Fibroblast of lung (primary cell): ENCODE results near the gene NR3C1. TPM values are rescaled to one million over a fixed set of nuclear protein-coding genes. Genes with fewer than 3 reads are reported as not detected.
"Not testable (repeated sequence)": the region's sequence is repeated elsewhere in the genome, so short reads cannot be mapped to it uniquely, and the experiment has no call there.

Source experiments
- DNase-seq, 2 donors: peaks; one replicate each; pipeline versions ENCODE4 v3.0.0 to v3.0.0-alpha.2; 2010; ENCODE audit warnings: low read depth in 2 of 2
- H2AFZ ChIP-seq: 2 replicates; pipeline ENCODE4 v1.5.1; 2012; ENCODE audit warnings: low read length, control low read depth, inconsistent platforms
- H3K27ac ChIP-seq: 2 replicates; pipeline ENCODE4 v1.5.1; 2011; ENCODE audit warnings: low read length, control low read depth; ENCODE audit not compliant: insufficient read depth
- H3K27me3 ChIP-seq: 2 replicates; pipeline ENCODE4 v1.5.1; 2011; ENCODE audit warnings: mild to moderate bottlenecking, low read length; ENCODE audit not compliant: control insufficient read depth, insufficient read depth
- H3K36me3 ChIP-seq: 2 replicates; pipeline ENCODE4 v1.5.1; 2011; ENCODE audit warnings: low read length; ENCODE audit not compliant: control insufficient read depth, insufficient read depth
- H3K4me1 ChIP-seq: 2 replicates; pipeline ENCODE4 v1.5.1; 2011; ENCODE audit warnings: low read length; ENCODE audit not compliant: control insufficient read depth, insufficient read depth; ENCODE audit errors: extremely low read depth
- H3K4me2 ChIP-seq: 2 replicates; pipeline ENCODE4 v1.5.1; 2011; ENCODE audit warnings: low read length, control low read depth; ENCODE audit not compliant: insufficient read depth; ENCODE audit errors: extremely low read depth
- H3K4me3 ChIP-seq, 4 experiments: fragments of 200-600 bp in 1 of 4; sonication (generic) in 1 of 4; replicated peaks in 1 of 4; 2 replicates each; pipeline ENCODE4 v1.5.1; 2011 to 2016; ENCODE audit warnings: low read length in 4 of 4, low read depth in 3 of 4, mild to moderate bottlenecking in 3 of 4, control low read depth in 2 of 4, inconsistent platforms in 1 of 4, mixed read lengths in 1 of 4; ENCODE audit not compliant: insufficient read depth in 1 of 4; ENCODE audit errors: control extremely low read depth in 1 of 4
- H3K79me2 ChIP-seq: 2 replicates; pipeline ENCODE4 v1.5.1; 2012; ENCODE audit warnings: mild to moderate bottlenecking, low read length, inconsistent platforms; ENCODE audit not compliant: control insufficient read depth, insufficient read depth
- H3K9ac ChIP-seq: 2 replicates; pipeline ENCODE4 v1.5.1; 2011; ENCODE audit warnings: mild to moderate bottlenecking, low read length, control low read depth; ENCODE audit not compliant: insufficient read depth
- H3K9me3 ChIP-seq: 2 replicates; pipeline ENCODE4 v1.5.1; 2012; ENCODE audit warnings: low read depth, low read length; ENCODE audit not compliant: control insufficient read depth, insufficient read depth
- H4K20me1 ChIP-seq: 2 replicates; pipeline ENCODE4 v1.5.1; 2011; ENCODE audit warnings: low read length; ENCODE audit not compliant: control insufficient read depth, insufficient read depth; ENCODE audit errors: extremely low read depth
- CTCF ChIP-seq, 2 donors: IDR thresholded peaks in 1 of 2; conservative IDR thresholded peaks in 1 of 2; 1 replicate in 1 of 2; 2 replicates in 1 of 2; pipeline ENCODE4 v1.5.1; 2011 to 2012; ENCODE audit warnings: low read length in 2 of 2, control low read depth in 1 of 2, inconsistent platforms in 1 of 2, low read depth in 1 of 2, mild to moderate bottlenecking in 1 of 2
- EZH2 ChIP-seq: IDR thresholded peaks from 2 replicates; pipeline ENCODE4 v1.5.1; 2012; ENCODE audit warnings: low read length, control low read depth, mild to moderate bottlenecking; ENCODE audit errors: missing control alignments
- polyA plus RNA-seq, 2 donors: library from polyadenylated mRNA; depleted of rRNA in 1 of 2; stranded (reverse) in 1 of 2; unstranded in 1 of 2; fragments of >200 nt; gene quantifications; 2 replicates each; pipeline ENCODE4 v1.2.1, GENCODE V29; 2011 to 2012; ENCODE audit warnings: missing spikeins in 1 of 2
- total RNA-seq: library from RNA; depleted of rRNA; stranded (reverse); fragments of >200 nt; gene quantifications from 2 replicates; pipeline ENCODE4 v1.2.1, GENCODE V29; 2014

NR3C1 gene
- total and polyA plus RNA-seq, 2 donors (not counting 1 experiment from before 2014, with no cell fraction given) = 85.3 to 126 TPM

- no peak overlapping the region for H3K9ac ChIP-seq
- H3K27ac ChIP-seq = no peak overlapping the region
- H3K9me3 ChIP-seq = no peaks in the 10 kb centered on the region
- H4K20me1 ChIP-seq = no peaks in the 10 kb centered on the region
- H3K4me2 ChIP-seq = no peak overlapping the region
- peaks cover 83% of the 10 kb centered on the region for H3K79me2 ChIP-seq
- no peak for TF ChIP-seq EZH2
- TF ChIP-seq CTCF (conservative IDR thresholded peaks at IDR 0.05 in 1 of 2, IDR thresholded peaks at IDR 0.05 in 1 of 2; ENCODE audit: low read depth in 1 of 2, low read length in 2 of 2) = no peak
- no peaks in the 10 kb centered on the region for H3K36me3 ChIP-seq
- no peak overlapping the region for H2AFZ ChIP-seq
- no peak overlapping the region for H3K4me3 ChIP-seq
- no peaks in the 10 kb centered on the region for H3K27me3 ChIP-seq
- no peak for DNase-seq
- peaks cover 3% of the 10 kb centered on the region for H3K4me1 ChIP-seq
Observed at GRCh38 chr5:143331956-143332355, 71.5 kb downstream of the NR3C1 start.

DNA sequence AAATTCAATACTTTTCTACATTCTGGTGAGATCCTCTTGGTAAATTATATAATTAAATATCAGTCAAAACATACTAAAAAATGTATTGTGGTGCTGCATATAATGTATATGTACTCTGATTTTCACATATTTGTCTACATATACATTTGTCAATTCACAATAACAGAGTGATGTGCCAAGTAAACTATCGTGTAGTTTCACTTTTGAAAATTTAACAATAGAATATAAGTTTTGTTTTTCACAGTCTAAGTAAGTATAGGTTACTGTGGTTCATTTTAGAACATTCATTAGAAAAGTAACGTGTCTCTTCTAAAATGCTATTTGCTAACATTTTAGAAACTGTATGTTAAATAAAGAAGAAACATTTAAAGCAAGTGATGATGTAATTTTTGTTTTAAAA, 73.6 kb downstream of the NR3C1 start:
- peaks cover 83% of the 10 kb centered on the region for H3K79me2 ChIP-seq
- peaks cover 3% of the 10 kb centered on the region for H3K4me1 ChIP-seq
- no peak for DNase-seq
- no peak overlapping the region for H3K9ac ChIP-seq
- no peaks in the 10 kb centered on the region for H4K20me1 ChIP-seq
- no peak for TF ChIP-seq CTCF (conservative IDR thresholded peaks at IDR 0.05 in 1 of 2, IDR thresholded peaks at IDR 0.05 in 1 of 2; ENCODE audit: low read depth in 1 of 2, low read length in 2 of 2)
- no peak overlapping the region for H3K27ac ChIP-seq
- H2AFZ ChIP-seq = no peak overlapping the region
- H3K4me2 ChIP-seq = peak overlapping the region; percentile 34
- peak overlapping the region in 1 of 4 experiments; percentile 48 for H3K4me3 ChIP-seq
- H3K27me3 ChIP-seq = no peaks in the 10 kb centered on the region
- no peaks in the 10 kb centered on the region for H3K9me3 ChIP-seq
- no peaks in the 10 kb centered on the region for H3K36me3 ChIP-seq

- H4K20me1 ChIP-seq = no peaks in the 10 kb centered on the region
- no peaks in the 10 kb centered on the region for H3K27me3 ChIP-seq
- DNase-seq = no peak
- peaks cover 90% of the 10 kb centered on the region for H3K79me2 ChIP-seq
- H2AFZ ChIP-seq = no peak overlapping the region
- H3K9me3 ChIP-seq = no peaks in the 10 kb centered on the region
- H3K4me2 ChIP-seq = no peak overlapping the region
- H3K4me3 ChIP-seq = no peak overlapping the region
- no peaks in the 10 kb centered on the region for H3K36me3 ChIP-seq
- peaks cover 3% of the 10 kb centered on the region for H3K4me1 ChIP-seq
- H3K9ac ChIP-seq = no peak overlapping the region
- H3K27ac ChIP-seq = no peak overlapping the region
- TF ChIP-seq CTCF (conservative IDR thresholded peaks at IDR 0.05 in 1 of 2, IDR thresholded peaks at IDR 0.05 in 1 of 2; ENCODE audit: low read depth in 1 of 2, low read length in 2 of 2) = no peak
- no peak for TF ChIP-seq EZH2
Observed at GRCh38 chr5:143328589-143329220, 74.8 kb downstream of the NR3C1 start.

- not testable (repeated sequence) for H3K4me1 ChIP-seq, H3K4me3 ChIP-seq, H4K20me1 ChIP-seq, H3K36me3 ChIP-seq, H3K27ac ChIP-seq, H2AFZ ChIP-seq, H3K27me3 ChIP-seq, H3K4me2 ChIP-seq, H3K9me3 ChIP-seq, DNase-seq, H3K9ac ChIP-seq
- H3K79me2 ChIP-seq = peaks cover 98% of the 10 kb centered on the region
Observed at GRCh38 chr5:143325086-143325485, 78.4 kb downstream of the NR3C1 start.
